GM18868 (cell line): ENCODE data around the gene CDH22.

Source experiments
- ATAC-seq: cut with Tn5 transposase; IDR thresholded peaks from one replicate; pipeline ENCODE4 v1.9.1; 2021; ENCODE audit warnings: mild to moderate bottlenecking, moderate library complexity; ENCODE audit not compliant: unreplicated experiment

CDH22 gene

GRCh38 chr20:46217583-46217982, 90.7 kb downstream of the CDH22 start:
- no peak for ATAC-seq

- no peak for ATAC-seq
These were observed 91.4 kb downstream of the CDH22 start for GRCh38 chr20:46216770-46217464.

GRCh38 chr20:46215913-46216707, 92.2 kb downstream of the CDH22 start:
- no peak for ATAC-seq

GRCh38 chr20:46214824-46215488, 93.3 kb downstream of the CDH22 start:
- no peak for ATAC-seq

DNA sequence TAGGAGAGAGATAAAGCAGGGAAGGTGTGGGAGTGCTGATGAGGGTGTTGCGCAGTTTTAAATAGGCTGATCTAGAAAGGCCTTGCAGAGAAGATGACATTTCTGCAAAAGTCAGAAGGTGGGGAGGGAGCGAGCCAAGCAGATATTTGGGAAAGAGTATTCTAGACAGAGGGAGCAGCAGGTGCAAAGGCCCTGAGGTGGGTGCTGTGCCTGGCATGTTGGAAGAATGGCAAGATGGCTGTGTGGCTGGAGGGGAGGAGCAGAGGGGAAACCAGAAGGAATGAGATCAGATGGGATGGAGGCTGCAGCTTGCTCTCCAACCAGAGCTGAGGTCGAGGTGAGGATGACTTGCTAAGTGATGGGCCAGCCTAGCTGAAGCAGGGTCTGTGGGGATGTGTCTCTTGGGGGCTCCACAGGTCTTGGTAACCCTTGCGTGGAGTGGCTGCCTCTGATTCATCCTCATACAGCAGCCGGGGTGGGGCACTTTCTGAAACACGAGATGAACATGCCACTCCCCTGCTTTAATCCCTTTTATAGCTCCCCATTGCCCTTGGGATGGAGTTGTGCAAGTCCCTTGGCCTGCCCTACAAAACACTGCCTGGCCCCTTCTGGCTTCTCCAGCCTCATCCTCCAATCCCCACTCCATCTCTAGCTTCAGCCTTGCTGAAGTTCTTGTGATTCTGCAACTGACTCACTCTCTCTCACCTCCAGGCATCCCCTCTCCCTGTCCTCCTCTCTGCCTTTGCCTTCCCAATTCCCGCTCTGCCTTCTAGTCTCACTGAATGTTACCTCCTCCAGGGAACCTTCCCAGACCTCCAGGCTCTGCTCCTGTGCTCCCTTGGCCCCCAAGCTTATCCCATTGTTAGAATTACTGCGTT, 94.1 kb downstream of the CDH22 start:
- no peak for ATAC-seq

DNA sequence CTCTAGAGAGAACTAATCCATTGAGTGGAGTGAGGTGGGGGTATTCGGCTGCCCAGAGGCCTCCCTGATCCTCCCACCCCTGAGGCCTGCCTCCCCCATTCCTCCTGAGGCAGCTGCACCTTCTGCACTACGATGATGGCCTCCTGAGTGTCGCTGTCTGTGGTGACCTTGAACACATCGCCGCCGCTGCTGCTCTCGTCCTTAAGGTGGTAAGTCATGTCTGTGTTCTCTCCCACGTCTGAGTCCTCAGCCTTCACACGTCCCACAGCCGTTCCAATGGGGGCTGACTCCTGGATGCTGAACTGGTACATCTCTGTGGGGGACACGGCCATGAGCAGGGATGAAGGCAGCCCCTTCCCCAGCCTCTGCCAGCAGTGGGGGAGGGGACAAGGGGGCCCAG, 95.4 kb downstream of the CDH22 start:
- no peak for ATAC-seq

DNA sequence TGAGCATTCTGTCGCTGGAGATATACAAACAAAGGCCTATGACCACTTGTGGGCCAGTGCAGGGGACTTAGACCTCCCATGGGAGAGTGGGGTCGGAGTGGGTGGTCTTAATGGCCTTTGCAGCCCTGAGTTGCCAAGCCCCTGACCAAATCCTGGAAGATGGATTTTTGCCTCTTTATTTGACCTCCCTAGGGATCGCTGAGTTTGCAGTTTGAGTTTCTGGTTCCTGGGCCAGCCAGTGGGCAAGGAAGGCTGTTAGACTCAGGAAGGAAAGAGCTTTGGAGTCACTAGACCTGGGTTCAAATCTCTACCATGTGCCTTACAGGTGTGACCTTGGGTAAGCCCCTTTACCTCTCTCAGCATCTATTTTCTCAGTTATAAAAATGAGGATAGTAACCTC, 96.0 kb downstream of the CDH22 start:
- ATAC-seq, result no peak

DNA sequence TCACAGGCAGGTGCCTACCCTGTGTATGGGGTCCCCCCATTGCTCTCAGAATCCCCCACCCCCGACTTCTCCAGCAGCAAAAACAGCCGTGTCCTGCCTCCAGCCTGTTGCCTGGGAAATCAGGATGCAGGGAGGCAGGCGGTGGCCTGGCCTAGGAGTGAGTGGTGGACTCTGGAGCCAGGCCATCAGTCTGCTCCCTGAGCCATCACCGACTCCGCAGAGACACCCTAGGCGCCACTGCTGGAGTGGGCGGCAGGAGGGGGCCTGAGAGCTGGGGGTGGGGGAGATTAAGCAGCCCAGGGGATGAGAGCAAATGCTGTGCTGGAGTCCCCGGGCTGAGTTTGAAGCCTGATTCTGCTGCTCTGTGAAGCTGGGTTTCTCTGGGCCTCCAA, 97.0 kb downstream of the CDH22 start:
- ATAC-seq, result no peak

- no peak for ATAC-seq
These were observed 97.5 kb downstream of the CDH22 start for GRCh38 chr20:46210672-46211330.

DNA sequence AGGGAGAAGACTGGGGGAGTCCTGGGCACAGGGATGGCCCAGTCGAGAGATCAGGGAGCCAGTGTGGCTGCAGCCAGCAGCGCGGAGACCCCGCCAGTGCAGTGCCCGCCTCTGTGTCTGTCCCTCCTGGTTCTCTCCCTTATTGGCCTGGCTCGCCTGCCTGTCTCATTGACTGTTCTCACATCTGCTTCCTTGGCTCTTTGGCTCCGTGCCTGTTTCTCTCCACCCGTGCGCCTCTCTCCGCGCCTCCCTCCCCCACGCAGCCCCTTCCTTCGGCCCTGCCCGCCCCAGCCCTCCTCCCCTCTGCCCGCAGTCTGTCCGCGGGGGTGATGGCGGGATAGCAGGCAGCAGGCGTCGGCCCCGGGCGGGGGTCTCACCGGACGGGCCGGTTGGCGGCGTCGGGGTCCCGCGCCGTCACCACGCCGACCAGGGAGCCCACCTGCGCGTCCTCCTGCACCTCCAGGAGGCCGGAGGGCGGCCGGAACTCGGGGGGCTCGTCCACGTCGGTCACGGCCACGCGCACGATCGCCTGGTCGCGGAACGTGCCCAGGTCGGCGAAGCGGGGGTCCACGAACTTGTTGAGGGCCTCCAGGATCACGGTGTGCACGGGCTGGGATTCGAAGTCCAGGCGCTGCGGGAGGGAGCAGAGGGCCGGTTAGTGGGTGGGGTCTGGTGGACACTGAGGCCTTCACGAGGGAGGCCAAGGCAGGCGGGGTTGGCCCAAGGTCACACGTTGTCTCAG, 98.2 kb downstream of the CDH22 start:
- no peak for ATAC-seq

DNA sequence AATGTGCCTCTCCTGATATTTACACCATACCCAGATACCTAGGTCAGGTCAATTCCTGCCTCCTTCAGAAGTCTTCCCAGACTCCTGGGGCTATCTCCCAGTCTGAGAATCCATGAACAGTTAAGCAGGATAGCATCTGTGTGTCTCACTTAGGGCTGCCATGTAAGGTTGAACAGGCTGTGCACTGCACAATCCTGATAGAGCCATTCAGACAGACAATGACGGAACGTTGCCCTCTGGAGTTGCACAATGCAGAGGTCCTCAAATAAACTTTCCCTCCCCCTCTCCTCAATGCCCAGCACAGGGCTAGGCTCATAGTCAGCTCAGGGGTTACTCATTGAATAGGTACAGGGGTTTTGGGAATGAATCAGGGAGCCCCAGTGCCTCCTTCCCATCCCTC, 100.5 kb downstream of the CDH22 start:
- no peak for ATAC-seq

GRCh38 chr20:46206992-46207549, 101.2 kb downstream of the CDH22 start:
- no peak for ATAC-seq

- no peak for ATAC-seq
These were observed 102.3 kb downstream of the CDH22 start for GRCh38 chr20:46206025-46206424.

GRCh38 chr20:46205349-46205748, 102.9 kb downstream of the CDH22 start:
- ATAC-seq, result no peak

- ATAC-seq, result no peak
These were observed 103.6 kb downstream of the CDH22 start for GRCh38 chr20:46204594-46205186.

DNA sequence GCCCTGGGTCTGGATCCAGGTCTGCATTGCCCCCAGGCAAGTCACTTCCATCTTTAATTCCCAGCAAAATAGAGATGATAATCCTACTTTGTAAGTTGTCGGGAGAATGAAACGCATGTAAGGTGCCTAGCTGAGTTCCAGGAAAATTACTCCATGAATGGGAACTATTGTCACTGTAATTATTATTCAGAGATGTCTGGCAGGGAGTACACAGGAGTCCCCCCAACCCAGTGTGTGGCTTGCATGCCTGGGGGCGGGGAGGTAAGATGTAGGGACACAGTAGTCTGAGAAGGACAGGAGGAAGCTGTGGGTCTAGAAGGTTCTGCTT, 104.8 kb downstream of the CDH22 start:
- ATAC-seq, result no peak

GRCh38 chr20:46202766-46203509, 105.4 kb downstream of the CDH22 start:
- no peak for ATAC-seq
